ENCODE data around the gene STK35.

GRCh38 chr20:2086177-2086979, 15.2 kb upstream of the STK35 start:
- no peak for TF ChIP-seq CTCF (IDR thresholded peaks at IDR 0.05)
- TF ChIP-seq POLR2A (IDR thresholded peaks at IDR 0.05) = no peak
